Immature natural killer cell (primary cell): ENCODE results near the gene DUXA. TPM values are rescaled to one million over a fixed set of nuclear protein-coding genes. Genes with fewer than 3 reads are reported as not detected.
"Not testable (repeated sequence)": the region's sequence is repeated elsewhere in the genome, so short reads cannot be mapped to it uniquely, and the experiment has no call there.

Experiments
- DNase-seq, 3 donors: peaks; one replicate each; pipeline ENCODE4 v3.0.0; 2022; ENCODE audit warnings: mixed read lengths in 1 of 3
- H3K27ac Mint-ChIP-seq, 6 donors: one replicate each; pipeline ENCODE4 v1.8.0; 2020; ENCODE audit warnings: mixed read lengths in 6 of 6, mild to moderate bottlenecking in 5 of 6, inconsistent platforms in 4 of 6, moderate library complexity in 3 of 6
- H3K27me3 Mint-ChIP-seq, 3 donors: one replicate each; pipeline ENCODE4 v1.8.0; 2020 to 2021; ENCODE audit warnings: low read depth in 3 of 3, mild to moderate bottlenecking in 3 of 3, mixed read lengths in 3 of 3, moderate library complexity in 3 of 3, inconsistent platforms in 1 of 3
- H3K36me3 Mint-ChIP-seq, 3 donors: one replicate each; pipeline ENCODE4 v1.8.0; 2020; ENCODE audit warnings: mixed read lengths in 3 of 3, inconsistent platforms in 2 of 3, mild to moderate bottlenecking in 2 of 3
- H3K4me1 Mint-ChIP-seq, 2 donors: one replicate each; pipeline ENCODE4 v1.8.0; 2020; ENCODE audit warnings: inconsistent platforms in 2 of 2, mild to moderate bottlenecking in 2 of 2, mixed read lengths in 2 of 2, moderate library complexity in 1 of 2
- H3K4me3 Mint-ChIP-seq, 5 donors: one replicate each; pipeline ENCODE4 v1.8.0; 2020; ENCODE audit warnings: mild to moderate bottlenecking in 5 of 5, mixed read lengths in 5 of 5, inconsistent platforms in 3 of 5, moderate library complexity in 3 of 5
- H3K9me3 Mint-ChIP-seq, 6 donors: one replicate each; pipeline ENCODE4 v1.8.0; 2020; ENCODE audit warnings: mild to moderate bottlenecking in 6 of 6, mixed read lengths in 6 of 6, inconsistent platforms in 4 of 6, moderate library complexity in 3 of 6
- polyA plus RNA-seq, 3 donors: library from polyadenylated mRNA; unstranded; fragments of 300-500 nt; fragmentation: Illumina TruSeq; gene quantifications; one replicate each; pipeline ENCODE4 v1.2.3, GENCODE V29; 2021

DUXA gene
- polyA plus RNA-seq, 3 donors from 2014 or later, result not detected

- Mint-ChIP-seq H3K27ac (no peak overlapping the region), H3K36me3 (peaks cover 0 to 8% (median 0%) of the 10 kb centered on the region in 3 donors), H3K4me1 (no peaks in the 10 kb centered on the region), H3K4me3 (no peak overlapping the region), H3K27me3 (peaks cover 0 to 2% (median 0%) of the 10 kb centered on the region in 3 donors), H3K9me3 (peaks cover 0 to 25% (median 11%) of the 10 kb centered on the region in 6 donors)
- no peak for DNase-seq
Observed at GRCh38 chr19:57141699-57142098, 25.6 kb downstream of the DUXA start.

- Mint-ChIP-seq H3K27ac (no peak overlapping the region), H3K27me3 (peaks cover 1 to 2% (median 2%) of the 10 kb centered on the region in 3 donors), H3K4me1 (no peaks in the 10 kb centered on the region), H3K36me3 (peaks cover 0 to 11% (median 0%) of the 10 kb centered on the region in 3 donors), H3K9me3 (peaks cover 3 to 35% (median 10%) of the 10 kb centered on the region in 6 donors), H3K4me3 (no peak overlapping the region)
- DNase-seq, result no peak
Observed at GRCh38 chr19:57135797-57136196, 31.5 kb downstream of the DUXA start.

GRCh38 chr19:57127403-57127802 is 39.9 kb downstream of the DUXA start:
- H3K27me3 Mint-ChIP-seq, H3K36me3 Mint-ChIP-seq, H3K4me3 Mint-ChIP-seq, H3K27ac Mint-ChIP-seq, H3K4me1 Mint-ChIP-seq, DNase-seq: not testable (repeated sequence)
- peaks cover 0 to 21% (median 11%) of the 10 kb centered on the region in 6 donors for H3K9me3 Mint-ChIP-seq

GRCh38 chr19:57123882-57124281 is 43.4 kb downstream of the DUXA start:
- H3K4me3 Mint-ChIP-seq, result no peak overlapping the region
- H3K36me3 Mint-ChIP-seq, result no peaks in the 10 kb centered on the region
- H3K9me3 Mint-ChIP-seq, result peaks cover 0 to 12% (median 6%) of the 10 kb centered on the region in 6 donors
- no peak overlapping the region for H3K27ac Mint-ChIP-seq
- no peak for DNase-seq
- H3K4me1 Mint-ChIP-seq, result no peaks in the 10 kb centered on the region
- H3K27me3 Mint-ChIP-seq, result peaks cover 0 to 2% (median 1%) of the 10 kb centered on the region in 3 donors

GRCh38 chr19:57118848-57119247 is 48.4 kb downstream of the DUXA start:
- H3K4me1 Mint-ChIP-seq, result no peaks in the 10 kb centered on the region
- H3K9me3 Mint-ChIP-seq, result peaks cover 5 to 32% (median 15%) of the 10 kb centered on the region in 6 donors
- no peak overlapping the region for H3K4me3 Mint-ChIP-seq
- H3K27me3 Mint-ChIP-seq, result peaks cover 0 to 3% (median 1%) of the 10 kb centered on the region in 3 donors
- H3K27ac Mint-ChIP-seq, result no peak overlapping the region
- DNase-seq, result no peak
- H3K36me3 Mint-ChIP-seq, result peaks cover 0 to 8% (median 5%) of the 10 kb centered on the region in 3 donors

- not testable (repeated sequence) for H3K27ac Mint-ChIP-seq, H3K4me3 Mint-ChIP-seq, DNase-seq, H3K4me1 Mint-ChIP-seq, H3K27me3 Mint-ChIP-seq
- peaks cover 15 to 61% (median 45%) of the 10 kb centered on the region in 6 donors for H3K9me3 Mint-ChIP-seq
- peaks cover 3 to 16% (median 6%) of the 10 kb centered on the region in 3 donors for H3K36me3 Mint-ChIP-seq
Observed at GRCh38 chr19:57113501-57113900, 53.8 kb downstream of the DUXA start.

GRCh38 chr19:57111329-57111644 is 56.0 kb downstream of the DUXA start:
- H3K4me1 Mint-ChIP-seq, result no peaks in the 10 kb centered on the region
- H3K27me3 Mint-ChIP-seq, result peaks cover 3 to 7% (median 5%) of the 10 kb centered on the region in 3 donors
- H3K36me3 Mint-ChIP-seq, result peaks cover 3 to 16% (median 6%) of the 10 kb centered on the region in 3 donors
- H3K27ac Mint-ChIP-seq, result no peak overlapping the region
- H3K4me3 Mint-ChIP-seq, result no peak overlapping the region
- no peak for DNase-seq
- peaks cover 15 to 58% (median 53%) of the 10 kb centered on the region in 6 donors for H3K9me3 Mint-ChIP-seq

GRCh38 chr19:57110592-57111328 is 56.5 kb downstream of the DUXA start:
- no peak for DNase-seq
- Mint-ChIP-seq H3K4me1 (no peaks in the 10 kb centered on the region), H3K9me3 (peaks cover 15 to 55% (median 53%) of the 10 kb centered on the region in 6 donors), H3K27me3 (peaks cover 3 to 7% (median 5%) of the 10 kb centered on the region in 3 donors), H3K36me3 (peaks cover 3 to 16% (median 6%) of the 10 kb centered on the region in 3 donors), H3K27ac (no peak overlapping the region), H3K4me3 (no peak overlapping the region)

GRCh38 chr19:57106722-57107235 is 60.5 kb downstream of the DUXA start:
- H3K4me1 Mint-ChIP-seq, result peaks cover 7 to 12% of the 10 kb centered on the region in 2 donors
- peaks cover 0 to 27% (median 21%) of the 10 kb centered on the region in 6 donors for H3K9me3 Mint-ChIP-seq
- H3K27ac Mint-ChIP-seq, result no peak overlapping the region
- no peak for DNase-seq
- no peak overlapping the region for H3K4me3 Mint-ChIP-seq
- peaks cover 5 to 7% (median 6%) of the 10 kb centered on the region in 3 donors for H3K27me3 Mint-ChIP-seq
- H3K36me3 Mint-ChIP-seq, result no peaks in the 10 kb centered on the region

GRCh38 chr19:57105976-57106721 is 61.1 kb downstream of the DUXA start:
- peaks cover 5 to 7% (median 6%) of the 10 kb centered on the region in 3 donors for H3K27me3 Mint-ChIP-seq
- no peak overlapping the region for H3K4me3 Mint-ChIP-seq
- peaks cover 0 to 21% (median 14%) of the 10 kb centered on the region in 6 donors for H3K9me3 Mint-ChIP-seq
- no peak overlapping the region for H3K27ac Mint-ChIP-seq
- no peaks in the 10 kb centered on the region for H3K36me3 Mint-ChIP-seq
- peaks cover 7 to 12% of the 10 kb centered on the region in 2 donors for H3K4me1 Mint-ChIP-seq
- no peak for DNase-seq

Other genes starting within 250 kb of the DUXA start
- gene USP29, start 47.5 kb downstream of the DUXA start, polyA plus RNA-seq, result not detected
- gene ZIM3, start 22.3 kb downstream of the DUXA start, polyA plus RNA-seq, result not detected
- gene ZNF264, start 24.0 kb upstream of the DUXA start, polyA plus RNA-seq, result 10 to 100 TPM; 13.3 to 17.3 (median 14.8) TPM
- gene AURKC, start 63.5 kb upstream of the DUXA start, polyA plus RNA-seq, result 1 to 10 TPM in 2 of 3 donors, not detected in 1; 1.8 to 2.5 TPM
- 1 to 10 TPM; 1.9 to 3.0 (median 2.9) TPM for gene ZNF805, start 73.1 kb upstream of the DUXA start, polyA plus RNA-seq
- gene ZNF460, start 113.0 kb upstream of the DUXA start, polyA plus RNA-seq, result 1 to 10 TPM; 1.1 to 7.0 (median 4.3) TPM
- gene ZNF543, start 153.0 kb upstream of the DUXA start, polyA plus RNA-seq, result 1 to 10 TPM; 2.1 to 4.6 (median 2.5) TPM
- 1 to 10 TPM; 1.2 to 3.7 (median 2.0) TPM for gene ZNF304, start 183.8 kb upstream of the DUXA start, polyA plus RNA-seq
- gene TRAPPC2B, start 196.1 kb upstream of the DUXA start, polyA plus RNA-seq, result 10 to 100 TPM; 22.4 to 33.6 (median 30.9) TPM
- 1 to 10 TPM in 1 of 3 donors, under 1 TPM in 2; 0.54 to 2.1 (median 0.61) TPM for gene ZNF547, start 196.1 kb upstream of the DUXA start, polyA plus RNA-seq
- 10 to 100 TPM; 13.4 to 16.1 (median 15.9) TPM for gene ZNF548, start 222.4 kb upstream of the DUXA start, polyA plus RNA-seq
- gene ZNF17, start 243.7 kb upstream of the DUXA start, polyA plus RNA-seq, result 1 to 10 TPM; 4.2 to 5.4 (median 4.3) TPM